Type B pancreatic cell (in vitro differentiated cells): ENCODE data around the gene AGXT2. TPM values are rescaled to one million over a fixed set of nuclear protein-coding genes. Genes with fewer than 3 reads are reported as not detected.
"Not testable (repeated sequence)": the region's sequence is repeated elsewhere in the genome, so short reads cannot be mapped to it uniquely, and the experiment has no call there.

Source experiments
- DNase-seq: peaks from one replicate; pipeline ENCODE4 v3.0.0; 2021; ENCODE audit warnings: mixed read lengths; ENCODE audit not compliant: unreplicated experiment; ENCODE audit errors: extremely low spot score
- H3K27ac Mint-ChIP-seq: 2 replicates; pipeline ENCODE4 v1.8.0; 2021; ENCODE audit warnings: mild to moderate bottlenecking, mixed read lengths
- H3K27me3 Mint-ChIP-seq: 2 replicates; pipeline ENCODE4 v1.8.0; 2021; ENCODE audit warnings: mixed read lengths
- H3K36me3 Mint-ChIP-seq: 2 replicates; pipeline ENCODE4 v1.8.0; 2021; ENCODE audit warnings: mixed read lengths
- H3K4me1 Mint-ChIP-seq: one replicate; pipeline ENCODE4 v1.8.0; 2021; ENCODE audit warnings: mixed read lengths; ENCODE audit not compliant: unreplicated experiment
- H3K4me3 Mint-ChIP-seq: 2 replicates; pipeline ENCODE4 v1.8.0; 2021; ENCODE audit warnings: mild to moderate bottlenecking, mixed read lengths
- H3K9me3 Mint-ChIP-seq: 2 replicates; pipeline ENCODE4 v1.8.0; 2021; ENCODE audit warnings: mixed read lengths
- total RNA-seq: library from RNA; stranded (reverse); gene quantifications from 2 replicates; pipeline ENCODE4 v1.2.1, GENCODE V29; 2021; ENCODE audit warnings: low replicate concordance
- TF ChIP-seq, protein P1 (sequence below): fragments of 200-600 bp; sonication (generic); conservative IDR thresholded peaks from 2 replicates; pipeline ENCODE4 v1.5.0; 2021; ENCODE audit warnings: antibody characterized with exemption, mild to moderate bottlenecking

The AGXT2 gene
- total RNA-seq, 1 donor from 2014 or later = not detected

DNA sequence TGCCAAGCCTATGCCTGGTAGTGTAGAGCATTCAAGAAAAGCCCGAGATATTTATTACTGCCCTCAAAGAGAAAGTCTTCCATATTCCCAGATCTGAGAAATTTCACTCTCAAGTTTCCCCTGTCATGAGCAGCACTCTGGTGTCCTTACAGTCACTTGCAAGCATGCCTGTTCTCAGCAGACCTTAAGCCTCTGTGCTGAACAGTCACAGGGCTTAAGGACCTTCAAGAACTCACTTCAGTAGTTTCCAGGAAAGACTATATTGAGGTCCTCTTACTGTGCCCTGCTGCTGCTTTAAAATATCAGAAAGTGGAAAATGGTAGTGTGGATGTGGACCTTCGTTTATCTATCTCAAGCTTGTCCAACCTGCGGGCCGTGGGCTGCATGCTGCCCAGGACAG, 64.9 kb downstream of the AGXT2 start:
- Mint-ChIP-seq H3K4me3 (no peak overlapping the region), H3K27ac (no peak overlapping the region), H3K27me3 (no peaks in the 10 kb centered on the region), H3K9me3 (peaks cover 10% of the 10 kb centered on the region), H3K36me3 (no peaks in the 10 kb centered on the region), H3K4me1 (no peaks in the 10 kb centered on the region)
- TF ChIP-seq, protein P1, sequence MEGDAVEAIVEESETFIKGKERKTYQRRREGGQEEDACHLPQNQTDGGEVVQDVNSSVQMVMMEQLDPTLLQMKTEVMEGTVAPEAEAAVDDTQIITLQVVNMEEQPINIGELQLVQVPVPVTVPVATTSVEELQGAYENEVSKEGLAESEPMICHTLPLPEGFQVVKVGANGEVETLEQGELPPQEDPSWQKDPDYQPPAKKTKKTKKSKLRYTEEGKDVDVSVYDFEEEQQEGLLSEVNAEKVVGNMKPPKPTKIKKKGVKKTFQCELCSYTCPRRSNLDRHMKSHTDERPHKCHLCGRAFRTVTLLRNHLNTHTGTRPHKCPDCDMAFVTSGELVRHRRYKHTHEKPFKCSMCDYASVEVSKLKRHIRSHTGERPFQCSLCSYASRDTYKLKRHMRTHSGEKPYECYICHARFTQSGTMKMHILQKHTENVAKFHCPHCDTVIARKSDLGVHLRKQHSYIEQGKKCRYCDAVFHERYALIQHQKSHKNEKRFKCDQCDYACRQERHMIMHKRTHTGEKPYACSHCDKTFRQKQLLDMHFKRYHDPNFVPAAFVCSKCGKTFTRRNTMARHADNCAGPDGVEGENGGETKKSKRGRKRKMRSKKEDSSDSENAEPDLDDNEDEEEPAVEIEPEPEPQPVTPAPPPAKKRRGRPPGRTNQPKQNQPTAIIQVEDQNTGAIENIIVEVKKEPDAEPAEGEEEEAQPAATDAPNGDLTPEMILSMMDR = no peak
- DNase-seq = no peak

DNA sequence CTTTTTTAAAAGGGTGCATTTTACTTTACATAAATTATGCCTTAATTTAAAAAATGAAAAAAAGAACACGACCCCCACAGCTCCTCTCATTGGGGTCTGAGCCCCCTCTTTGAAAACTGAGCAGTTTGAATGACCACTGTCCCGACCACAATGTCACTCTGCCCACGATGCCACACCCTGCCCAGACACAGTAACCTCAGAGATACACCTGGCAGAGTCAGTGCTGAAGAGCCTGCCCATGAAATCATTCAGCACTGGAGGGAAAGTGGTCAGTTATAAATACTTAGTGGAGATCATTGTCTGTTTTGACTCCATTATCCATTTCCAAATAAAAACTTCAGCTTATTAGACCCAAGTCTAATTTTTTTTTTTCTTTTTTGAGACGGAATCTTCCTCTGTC, 69.1 kb downstream of the AGXT2 start:
- Mint-ChIP-seq H3K4me1 (no peaks in the 10 kb centered on the region), H3K36me3 (no peaks in the 10 kb centered on the region), H3K4me3 (no peak overlapping the region), H3K27me3 (no peaks in the 10 kb centered on the region), H3K9me3 (peaks cover 4% of the 10 kb centered on the region), H3K27ac (no peak overlapping the region)
- TF ChIP-seq, protein P1 = no peak
- no peak for DNase-seq

DNA sequence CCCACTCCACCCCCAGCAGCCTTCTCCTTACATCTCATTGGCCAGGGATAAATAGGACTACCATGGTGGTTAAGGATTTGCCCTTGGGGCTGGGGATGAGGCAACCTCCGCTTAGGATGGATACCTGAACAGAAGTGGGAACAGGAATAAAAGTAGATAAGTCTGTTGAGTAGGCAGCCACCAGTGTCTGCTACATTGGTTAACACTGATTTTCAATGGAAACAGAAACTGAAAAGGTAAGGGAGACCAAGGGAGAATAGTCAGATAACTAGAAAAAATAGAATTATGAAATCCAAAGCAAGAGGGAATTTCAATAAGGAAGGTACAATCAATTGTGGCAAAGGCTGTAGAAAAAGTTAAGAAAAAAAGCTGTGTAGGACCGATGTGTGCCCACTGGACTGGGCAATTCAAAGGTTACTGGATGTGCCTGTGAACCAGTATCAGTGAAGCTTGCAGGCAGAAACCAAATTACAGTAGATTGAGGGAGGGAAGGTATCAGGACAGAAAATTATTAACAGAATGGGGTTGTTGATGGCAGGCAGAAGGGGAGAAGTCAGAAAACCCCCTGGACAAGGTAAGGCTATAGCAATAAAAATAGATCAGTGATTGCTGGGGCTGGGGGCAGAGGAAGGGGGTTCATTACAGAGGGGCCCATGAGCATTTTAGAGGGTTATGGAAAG, 69.7 kb downstream of the AGXT2 start:
- no peak for DNase-seq
- TF ChIP-seq, protein P1 = no peak
- Mint-ChIP-seq H3K27me3 (no peaks in the 10 kb centered on the region), H3K9me3 (peaks cover 4% of the 10 kb centered on the region), H3K27ac (no peak overlapping the region), H3K4me3 (no peak overlapping the region), H3K4me1 (no peaks in the 10 kb centered on the region), H3K36me3 (no peaks in the 10 kb centered on the region)

DNA sequence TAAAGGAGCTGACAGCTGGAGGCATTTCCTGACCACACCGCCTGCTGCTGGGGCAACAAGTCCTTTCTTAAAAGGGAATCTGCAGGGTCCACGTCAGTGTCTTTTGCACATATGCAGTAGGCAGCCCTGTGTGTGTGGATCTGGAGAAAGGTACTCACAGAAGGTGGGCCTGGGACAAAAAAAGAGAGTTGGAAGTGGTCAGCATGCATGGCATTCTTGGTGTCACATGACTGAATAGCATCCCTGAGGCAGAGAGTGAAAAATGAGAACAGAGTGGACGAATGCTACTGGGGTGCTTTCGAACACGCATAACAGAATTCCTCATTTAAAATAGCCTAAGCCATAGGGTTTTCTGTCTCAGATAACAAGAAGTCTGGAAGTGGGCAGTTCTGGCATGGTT, 71.4 kb downstream of the AGXT2 start:
- no peaks in the 10 kb centered on the region for H3K27me3 Mint-ChIP-seq
- H3K27ac Mint-ChIP-seq = no peak overlapping the region
- H3K4me1 Mint-ChIP-seq = no peaks in the 10 kb centered on the region
- no peaks in the 10 kb centered on the region for H3K9me3 Mint-ChIP-seq
- H3K4me3 Mint-ChIP-seq = no peak overlapping the region
- no peak for DNase-seq
- no peaks in the 10 kb centered on the region for H3K36me3 Mint-ChIP-seq
- TF ChIP-seq, protein P1 = no peak

DNA sequence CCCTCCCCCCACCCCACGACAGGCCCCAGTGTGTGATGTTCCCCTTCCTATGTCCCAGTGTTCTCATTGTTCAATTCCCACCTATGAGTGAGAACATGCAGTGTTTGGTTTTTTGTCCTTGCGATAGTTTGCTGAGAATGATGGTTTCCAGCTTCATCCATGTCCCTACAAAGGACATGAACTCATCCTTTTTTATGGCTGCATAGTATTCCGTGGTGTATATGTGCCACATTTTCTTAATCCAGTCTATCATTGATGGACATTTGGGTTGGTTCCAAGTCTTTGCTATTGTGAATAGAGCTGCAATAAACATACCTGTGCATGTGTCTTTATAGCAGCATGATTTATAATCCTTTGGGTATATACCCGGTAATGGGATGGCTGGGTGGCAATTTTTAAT, 76.1 kb downstream of the AGXT2 start:
- DNase-seq, H3K9me3 Mint-ChIP-seq, H3K27ac Mint-ChIP-seq, H3K27me3 Mint-ChIP-seq, H3K4me3 Mint-ChIP-seq, H3K4me1 Mint-ChIP-seq, H3K36me3 Mint-ChIP-seq: not testable (repeated sequence)

DNA sequence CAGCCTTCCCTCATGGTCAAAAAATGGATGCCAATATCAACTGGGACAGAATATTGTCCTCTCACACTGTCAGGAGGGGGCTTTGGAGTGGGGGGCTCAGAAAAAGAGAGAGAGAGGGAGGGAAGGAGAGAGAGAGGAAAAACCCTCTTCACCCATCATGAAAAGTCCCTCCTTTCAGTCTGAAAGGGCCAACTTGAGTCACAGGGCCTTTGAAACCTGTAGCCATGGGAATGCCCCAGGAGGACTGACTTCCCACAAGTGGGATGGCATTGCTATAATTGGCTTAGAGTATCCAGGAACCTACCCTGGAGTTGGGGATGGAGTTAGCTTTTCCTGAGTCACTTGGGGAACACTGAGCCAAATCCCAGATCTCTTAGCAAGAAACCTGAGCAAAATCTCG, 77.2 kb downstream of the AGXT2 start:
- H3K9me3 Mint-ChIP-seq = no peaks in the 10 kb centered on the region
- TF ChIP-seq, protein P1 = no peak
- H3K27ac Mint-ChIP-seq = no peak overlapping the region
- H3K4me3 Mint-ChIP-seq = no peak overlapping the region
- H3K27me3 Mint-ChIP-seq = no peaks in the 10 kb centered on the region
- H3K4me1 Mint-ChIP-seq = no peaks in the 10 kb centered on the region
- no peaks in the 10 kb centered on the region for H3K36me3 Mint-ChIP-seq
- no peak for DNase-seq
